Ramos (cell line): Measurements from ENCODE around the gene RINT1.

ENCODE experiments used
- in situ Hi-C: fragments of 300-500 bp; cut with MboI; formaldehyde crosslinking; loops from one replicate; pipeline ENCODE4 v1.14.3; 2022; ENCODE audit warnings: low sequenced_read_pairs; ENCODE audit not compliant: unreplicated experiment

RINT1 gene

GRCh38 chr7:105530546-105530945, 1.5 kb upstream of the RINT1 start:
- in situ Hi-C loops, result no loop called here

- in situ Hi-C loops, result no loop called here
These were observed 884 bp downstream of the RINT1 start for GRCh38 chr7:105532709-105533460.

GRCh38 chr7:105538339-105538738, 6.3 kb downstream of the RINT1 start:
- in situ Hi-C loops, result no loop called here

- in situ Hi-C loops, result no loop called here
These were observed 27.9 kb downstream of the RINT1 start for GRCh38 chr7:105559926-105560325.

GRCh38 chr7:105565190-105565589, 33.2 kb downstream of the RINT1 start:
- in situ Hi-C loops, result no loop called here

GRCh38 chr7:105567024-105567423, 35.0 kb downstream of the RINT1 start:
- in situ Hi-C loops, result no loop called here

GRCh38 chr7:105567821-105568220, 35.8 kb downstream of the RINT1 start:
- in situ Hi-C loops, result no loop called here

GRCh38 chr7:105571891-105572290, 39.9 kb downstream of the RINT1 start:
- in situ Hi-C loops, result no loop called here

- in situ Hi-C loops, result no loop called here
These were observed 45.2 kb downstream of the RINT1 start for GRCh38 chr7:105577251-105577650.

GRCh38 chr7:105578496-105578895, 46.5 kb downstream of the RINT1 start:
- in situ Hi-C loops, result no loop called here

- in situ Hi-C loops, result no loop called here
These were observed 48.2 kb downstream of the RINT1 start for GRCh38 chr7:105580022-105580740.

- in situ Hi-C loops, result no loop called here
These were observed 49.2 kb downstream of the RINT1 start, which contains the start of gene EFCAB10 for GRCh38 chr7:105581066-105581811. EFCAB10 (minus strand) TSS chr7:105581493; CDS start chr7:105581463, 30 bp downstream.

- in situ Hi-C loops, result no loop called here
These were observed 51.1 kb downstream of the RINT1 start for GRCh38 chr7:105583061-105583460.

- in situ Hi-C loops, result no loop called here
These were observed 52.2 kb downstream of the RINT1 start for GRCh38 chr7:105584165-105584564.

GRCh38 chr7:105585850-105586500, 54.0 kb downstream of the RINT1 start:
- in situ Hi-C loops, result no loop called here

- in situ Hi-C loops, result no loop called here
These were observed 56.1 kb downstream of the RINT1 start for GRCh38 chr7:105587909-105588635.

GRCh38 chr7:105589356-105590077, 57.5 kb downstream of the RINT1 start:
- in situ Hi-C loops, result no loop called here

GRCh38 chr7:105590793-105591192, 58.8 kb downstream of the RINT1 start:
- in situ Hi-C loops, result no loop called here

GRCh38 chr7:105591522-105591921, 59.5 kb downstream of the RINT1 start:
- in situ Hi-C loops, result no loop called here
